Measurements from ENCODE around the gene TRPM8.

The TRPM8 gene

GRCh38 chr2:234001380-234002160, 84.4 kb downstream of the TRPM8 start:
- no peak for TF ChIP-seq FOXP2 (optimal IDR thresholded peaks at IDR 0.05; ENCODE audit: borderline replicate concordance, extremely low read depth, extremely low read length, insufficient read depth)

- TF ChIP-seq TAF1 (IDR thresholded peaks at IDR 0.05; ENCODE audit: borderline replicate concordance, insufficient read depth, low read length) (no peak), FOXP2 (optimal IDR thresholded peaks at IDR 0.05; ENCODE audit: borderline replicate concordance, extremely low read depth, extremely low read length, insufficient read depth) (no peak)
Measured at GRCh38 chr2:234002281-234002680, 85.1 kb downstream of the TRPM8 start.

- TF ChIP-seq SIN3A (IDR thresholded peaks at IDR 0.05; ENCODE audit: borderline replicate concordance, insufficient read depth, low read length): no peak
- TF ChIP-seq POLR2AphosphoS5 (IDR thresholded peaks at IDR 0.05; ENCODE audit: low read depth, low read length): no peak
- TF ChIP-seq FOXP2 (optimal IDR thresholded peaks at IDR 0.05; ENCODE audit: borderline replicate concordance, extremely low read depth, extremely low read length, insufficient read depth): no peak
- TF ChIP-seq REST (IDR thresholded peaks at IDR 0.05; ENCODE audit: insufficient read depth in 1 of 2, low read depth in 2 of 2, low read length in 2 of 2): no peak
- no peak for TF ChIP-seq TAF1 (IDR thresholded peaks at IDR 0.05; ENCODE audit: borderline replicate concordance, insufficient read depth, low read length)
Measured at GRCh38 chr2:234003972-234004617, 86.9 kb downstream of the TRPM8 start.

GRCh38 chr2:234005126-234005525, 88.0 kb downstream of the TRPM8 start:
- TF ChIP-seq SIN3A (IDR thresholded peaks at IDR 0.05; ENCODE audit: borderline replicate concordance, insufficient read depth, low read length) (no peak), TAF1 (IDR thresholded peaks at IDR 0.05; ENCODE audit: borderline replicate concordance, insufficient read depth, low read length) (no peak), REST (IDR thresholded peaks at IDR 0.05; ENCODE audit: insufficient read depth in 1 of 2, low read depth in 2 of 2, low read length in 2 of 2) (no peak), FOXP2 (optimal IDR thresholded peaks at IDR 0.05; ENCODE audit: borderline replicate concordance, extremely low read depth, extremely low read length, insufficient read depth) (no peak), POLR2AphosphoS5 (IDR thresholded peaks at IDR 0.05; ENCODE audit: low read depth, low read length) (no peak)

GRCh38 chr2:234006501-234006900, 89.3 kb downstream of the TRPM8 start:
- TF ChIP-seq POLR2AphosphoS5 (IDR thresholded peaks at IDR 0.05; ENCODE audit: low read depth, low read length) (no peak), REST (IDR thresholded peaks at IDR 0.05; ENCODE audit: insufficient read depth in 1 of 2, low read depth in 2 of 2, low read length in 2 of 2) (no peak), FOXP2 (optimal IDR thresholded peaks at IDR 0.05; ENCODE audit: borderline replicate concordance, extremely low read depth, extremely low read length, insufficient read depth) (no peak), SIN3A (IDR thresholded peaks at IDR 0.05; ENCODE audit: borderline replicate concordance, insufficient read depth, low read length) (no peak), TAF1 (IDR thresholded peaks at IDR 0.05; ENCODE audit: borderline replicate concordance, insufficient read depth, low read length) (no peak)

GRCh38 chr2:234014427-234014826, 97.3 kb downstream of the TRPM8 start:
- no peak for TF ChIP-seq TAF1 (IDR thresholded peaks at IDR 0.05; ENCODE audit: borderline replicate concordance, insufficient read depth, low read length)
- no peak for TF ChIP-seq POLR2AphosphoS5 (IDR thresholded peaks at IDR 0.05; ENCODE audit: low read depth, low read length)
- TF ChIP-seq FOXP2 (optimal IDR thresholded peaks at IDR 0.05; ENCODE audit: borderline replicate concordance, extremely low read depth, extremely low read length, insufficient read depth): no peak
- no peak for TF ChIP-seq REST (IDR thresholded peaks at IDR 0.05; ENCODE audit: insufficient read depth in 1 of 2, low read depth in 2 of 2, low read length in 2 of 2)

Data from PFSK-1 (cell line).